ENCODE measurements around the gene OPRM1.

DNA sequence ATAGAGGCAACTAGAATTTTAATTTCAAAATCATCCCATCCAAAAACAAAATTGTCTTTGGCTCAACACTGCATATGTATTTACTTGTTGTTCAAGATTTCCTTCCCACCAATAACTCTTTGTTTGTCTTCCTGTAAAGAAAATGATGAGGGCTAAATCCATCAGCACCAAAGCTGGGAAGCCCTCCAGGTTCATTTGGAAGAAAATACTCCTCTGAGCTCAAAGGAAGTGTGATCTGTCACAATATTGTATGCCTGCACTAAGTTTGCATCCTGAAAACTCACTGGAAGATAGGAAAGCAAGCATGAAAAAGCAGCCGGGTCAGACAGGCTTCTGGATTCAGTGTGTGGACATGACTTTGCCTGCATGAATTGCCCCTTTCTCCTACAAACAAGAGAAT is 28.7 kb upstream of the OPRM1 start:
- TF ChIP-seq, protein P1, sequence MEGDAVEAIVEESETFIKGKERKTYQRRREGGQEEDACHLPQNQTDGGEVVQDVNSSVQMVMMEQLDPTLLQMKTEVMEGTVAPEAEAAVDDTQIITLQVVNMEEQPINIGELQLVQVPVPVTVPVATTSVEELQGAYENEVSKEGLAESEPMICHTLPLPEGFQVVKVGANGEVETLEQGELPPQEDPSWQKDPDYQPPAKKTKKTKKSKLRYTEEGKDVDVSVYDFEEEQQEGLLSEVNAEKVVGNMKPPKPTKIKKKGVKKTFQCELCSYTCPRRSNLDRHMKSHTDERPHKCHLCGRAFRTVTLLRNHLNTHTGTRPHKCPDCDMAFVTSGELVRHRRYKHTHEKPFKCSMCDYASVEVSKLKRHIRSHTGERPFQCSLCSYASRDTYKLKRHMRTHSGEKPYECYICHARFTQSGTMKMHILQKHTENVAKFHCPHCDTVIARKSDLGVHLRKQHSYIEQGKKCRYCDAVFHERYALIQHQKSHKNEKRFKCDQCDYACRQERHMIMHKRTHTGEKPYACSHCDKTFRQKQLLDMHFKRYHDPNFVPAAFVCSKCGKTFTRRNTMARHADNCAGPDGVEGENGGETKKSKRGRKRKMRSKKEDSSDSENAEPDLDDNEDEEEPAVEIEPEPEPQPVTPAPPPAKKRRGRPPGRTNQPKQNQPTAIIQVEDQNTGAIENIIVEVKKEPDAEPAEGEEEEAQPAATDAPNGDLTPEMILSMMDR (IDR thresholded peaks at IDR 0.05; ENCODE audit: insufficient read depth, low read depth, low read length): no peak
- TF ChIP-seq EZH2 (IDR thresholded peaks at IDR 0.05; ENCODE audit: insufficient read depth, low read length): no peak
